Measurements from ENCODE around the gene ATPAF2.

The ATPAF2 gene

GRCh38 chr17:18039535-18040260, 730 bp upstream of the ATPAF2 start:
- DNase-seq, result peak in 1 of 5 donors; percentile 30

DNA sequence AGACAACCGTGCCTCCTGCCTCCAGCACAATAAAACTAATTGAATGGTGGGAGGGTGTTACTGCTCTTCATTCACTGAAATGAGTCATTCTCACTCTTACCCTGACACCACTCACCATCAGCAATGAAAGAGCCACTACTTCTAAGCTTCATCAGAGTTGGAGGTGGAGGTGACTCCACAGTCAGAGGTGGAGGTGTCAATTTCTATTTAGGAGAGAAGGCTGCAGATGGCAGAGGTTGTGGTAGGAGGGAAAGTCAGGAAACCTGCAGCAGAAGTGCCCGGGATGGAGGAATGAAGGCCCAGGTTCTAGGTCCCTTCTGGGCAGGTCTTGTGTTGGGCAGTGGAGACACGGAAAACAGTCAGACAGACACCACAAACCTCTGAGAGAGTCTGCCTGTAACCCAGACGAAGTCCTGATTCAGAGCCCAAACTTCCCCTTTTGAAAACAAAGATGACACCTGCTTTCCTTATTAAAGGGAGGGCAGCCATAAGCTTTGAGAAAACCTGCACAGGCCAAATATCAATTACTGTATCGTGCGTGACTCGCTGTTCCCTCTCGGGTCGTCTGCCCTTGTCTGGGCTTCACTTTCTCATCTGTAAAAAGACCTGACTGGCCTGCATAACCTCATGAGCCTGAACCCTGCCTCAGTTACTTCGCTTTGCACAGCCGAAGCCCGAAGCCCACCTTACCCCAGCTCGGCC, 668 bp downstream of the ATPAF2 start:
- DNase-seq, result no peak

- no peak for DNase-seq
These were observed 1.5 kb downstream of the ATPAF2 start for GRCh38 chr17:18037486-18037885.

- no peak for DNase-seq
These were observed 3.3 kb downstream of the ATPAF2 start for GRCh38 chr17:18035704-18036103.

- peak in 4 of 5 donors; percentile 21 to 79 (median 50) for DNase-seq
These were observed 5.4 kb downstream of the ATPAF2 start for GRCh38 chr17:18033442-18034099.

- no peak for DNase-seq
These were observed 7.0 kb downstream of the ATPAF2 start for GRCh38 chr17:18031955-18032354.

DNA sequence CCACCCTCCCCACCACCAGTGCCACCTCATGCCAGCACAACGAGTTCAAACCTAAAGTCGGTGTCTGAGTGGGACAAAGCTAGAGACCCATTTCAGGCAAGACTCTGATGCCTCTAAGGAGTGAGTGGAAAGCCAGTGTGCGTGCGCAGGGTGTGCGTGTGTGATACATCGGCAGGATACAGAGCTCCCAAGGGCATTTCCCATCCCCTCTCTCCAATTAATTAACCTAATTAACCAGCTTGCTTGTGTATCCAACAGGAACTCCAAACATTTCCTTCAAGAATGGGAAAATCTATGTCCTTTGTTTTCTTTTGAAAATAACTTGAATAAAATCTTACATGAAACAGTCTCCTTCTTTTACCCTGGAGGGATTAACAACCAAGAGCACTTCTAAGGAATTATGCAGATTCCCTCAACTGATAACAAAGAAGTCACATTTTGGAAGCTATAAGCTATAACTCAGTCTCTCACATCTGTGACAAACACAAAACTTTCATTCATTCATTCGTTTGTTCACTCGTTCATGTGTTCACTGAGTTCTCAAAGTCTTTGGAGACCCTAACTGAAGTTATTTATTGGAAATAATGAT, 9.9 kb downstream of the ATPAF2 start:
- DNase-seq, result no peak

DNA sequence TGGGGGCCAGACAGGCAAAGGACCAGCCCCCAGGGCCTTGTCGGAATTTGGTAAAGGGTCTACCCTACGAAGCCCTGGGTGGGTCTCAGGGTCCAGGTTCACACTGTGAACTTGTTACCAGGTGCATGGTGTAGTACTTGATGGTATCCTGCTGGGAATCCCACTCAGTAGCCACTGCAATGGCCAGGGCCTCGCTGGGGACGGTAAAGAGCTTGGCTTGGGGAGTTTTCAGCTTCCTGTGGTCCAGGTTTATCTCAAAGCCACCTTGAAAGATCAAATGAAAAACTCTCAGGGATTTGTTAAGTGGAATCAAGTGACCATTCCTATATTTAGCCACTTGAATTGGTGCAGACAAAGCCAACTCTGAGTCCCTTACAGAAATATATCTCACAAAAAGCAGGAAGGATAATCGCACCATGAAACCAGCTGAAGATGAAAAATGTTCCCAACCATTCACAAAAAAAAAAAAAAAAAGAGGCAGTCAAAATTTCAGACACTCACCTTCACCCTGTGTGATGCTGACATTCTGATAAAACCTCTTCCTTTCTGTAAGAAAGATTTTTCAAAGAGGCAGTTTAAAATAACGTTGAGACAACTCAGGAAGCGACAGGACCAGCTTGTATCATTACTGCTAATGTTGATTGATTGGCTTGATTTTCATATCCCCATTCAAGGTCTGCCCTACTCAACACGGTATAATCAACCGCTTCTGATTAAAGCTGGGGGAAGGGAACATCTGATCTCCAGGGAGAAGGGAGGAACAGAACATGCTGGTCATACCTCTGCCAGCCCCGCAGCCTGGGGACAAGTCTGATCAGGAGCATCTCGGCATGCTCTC, 10.6 kb downstream of the ATPAF2 start:
- no peak for DNase-seq

- no peak for DNase-seq
These were observed 11.7 kb downstream of the ATPAF2 start for GRCh38 chr17:18027280-18027679.

GRCh38 chr17:18025945-18026776, 12.8 kb downstream of the ATPAF2 start:
- DNase-seq, result peak in 1 of 5 donors; percentile 21

DNA sequence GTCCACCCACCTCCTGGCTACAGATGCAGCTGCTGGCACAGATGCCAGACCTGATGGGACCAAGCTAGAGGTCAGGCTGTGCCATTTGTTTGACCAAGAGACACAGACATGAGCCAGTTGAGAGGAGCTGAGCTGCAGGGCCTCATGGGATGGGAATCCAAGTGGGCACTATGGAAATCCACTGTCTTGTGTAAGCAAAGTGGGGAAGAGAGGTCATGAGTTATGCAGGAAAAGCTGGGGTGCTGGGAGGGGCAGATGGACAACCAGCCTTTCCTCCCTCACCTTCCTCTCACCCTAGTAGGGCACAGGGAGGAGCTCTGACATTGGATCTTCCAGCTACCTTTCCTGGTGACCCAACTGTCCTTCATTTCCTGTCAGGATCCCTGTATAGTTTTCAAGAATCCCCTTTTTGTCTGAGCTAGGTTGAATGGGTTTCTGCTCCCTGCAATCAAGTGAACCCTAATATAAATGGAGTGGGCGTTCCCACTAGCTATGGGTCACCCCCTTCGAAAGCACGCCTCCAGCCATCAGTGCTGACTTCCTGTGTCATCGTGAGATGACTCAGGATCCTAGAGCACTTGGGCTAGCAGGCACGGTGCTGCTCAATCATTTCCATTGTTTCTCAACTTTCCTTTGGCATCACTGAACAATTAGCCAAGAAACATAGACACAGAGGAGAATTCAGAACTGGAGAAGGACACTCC, 13.6 kb downstream of the ATPAF2 start:
- peak in 1 of 5 donors; percentile 76 for DNase-seq

- DNase-seq, result no peak
These were observed 17.6 kb downstream of the ATPAF2 start for GRCh38 chr17:18021372-18021771.

GRCh38 chr17:18020971-18021370, 18.0 kb downstream of the ATPAF2 start:
- no peak for DNase-seq

DNA sequence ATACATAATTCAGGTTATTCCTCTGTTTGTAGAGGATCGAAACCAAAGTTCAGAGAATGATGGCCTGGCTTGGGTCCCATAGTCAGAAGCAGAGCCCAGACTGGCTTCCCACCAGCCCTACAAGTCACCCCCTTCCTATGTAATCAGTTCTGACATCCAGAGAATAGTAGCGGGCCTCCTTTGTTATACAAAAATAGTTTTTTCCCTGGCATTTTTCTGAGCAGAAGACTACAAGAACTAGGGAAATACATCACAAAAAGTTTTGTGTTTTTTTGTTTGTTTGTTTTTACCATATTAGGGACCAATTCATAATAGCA, 19.2 kb downstream of the ATPAF2 start:
- no peak for DNase-seq

- no peak for DNase-seq
These were observed 20.5 kb downstream of the ATPAF2 start for GRCh38 chr17:18018411-18018921.

DNA sequence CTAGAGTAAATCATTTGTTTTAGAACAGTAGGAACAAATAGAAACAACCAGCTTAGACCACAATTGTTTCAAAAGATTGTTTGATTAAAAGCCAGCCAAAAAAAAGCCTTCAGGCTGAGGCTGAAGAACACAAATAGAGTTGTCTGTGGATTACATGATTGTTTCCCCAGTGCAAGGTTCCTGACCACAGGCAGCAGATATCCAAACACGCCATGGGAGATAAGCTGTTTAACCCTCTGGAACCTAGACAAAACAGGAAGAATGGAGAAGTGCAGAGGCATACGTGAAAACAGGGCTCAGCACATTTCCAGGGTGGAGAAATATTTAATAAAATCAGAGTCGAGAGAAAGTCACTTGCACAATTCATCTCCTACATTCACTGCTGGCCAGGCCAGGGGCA, 21.0 kb downstream of the ATPAF2 start:
- no peak for DNase-seq

- no peak for DNase-seq
These were observed 22.5 kb downstream of the ATPAF2 start for GRCh38 chr17:18016426-18016825.

- DNase-seq, result no peak
These were observed 23.4 kb downstream of the ATPAF2 start for GRCh38 chr17:18015593-18015992.

- no peak for DNase-seq
These were observed 25.0 kb downstream of the ATPAF2 start for GRCh38 chr17:18014006-18014405.

- DNase-seq, result no peak
These were observed 27.7 kb downstream of the ATPAF2 start for GRCh38 chr17:18011286-18011685.

Data from T-helper 1 cell (primary cell).